Prostate gland (tissue), 2 donors: ENCODE results near the gene PDE6C. TPM values are rescaled to one million over a fixed set of nuclear protein-coding genes. Genes with fewer than 3 reads are reported as not detected.
"Not testable (repeated sequence)": the region's sequence is repeated elsewhere in the genome, so short reads cannot be mapped to it uniquely, and the experiment has no call there.

ENCODE experiments used
- DNase-seq: peaks from one replicate; pipeline ENCODE4 v3.0.0-alpha.2; 2019; ENCODE audit warnings: low spot score
- H3K27ac ChIP-seq, 2 donors: fragments of 200-600 bp; sonication (generic); 2 replicates each; pipeline ENCODE4 v1.5.1; 2017 to 2019
- H3K27me3 ChIP-seq: fragments of 200-600 bp; sonication (generic); replicated peaks from 2 replicates; pipeline ENCODE4 v1.5.1; 2019; ENCODE audit not compliant: insufficient read depth
- H3K36me3 ChIP-seq, 2 donors: fragments of 200-600 bp; sonication (generic); 1 replicate in 1 of 2; 2 replicates in 1 of 2; pipeline versions ENCODE4 v1.5.1 to v1.8.1; 2017 to 2019
- H3K4me1 ChIP-seq: fragments of 200-600 bp; sonication (generic); replicated peaks from 2 replicates; pipeline ENCODE4 v1.5.1; 2019
- H3K4me3 ChIP-seq, 2 donors: fragments of 200-600 bp; sonication (generic); 2 replicates each; pipeline ENCODE4 v1.5.1; 2017 to 2019
- H3K9me3 ChIP-seq: fragments of 200-600 bp; sonication (generic); 2 replicates; pipeline ENCODE4 v1.5.1; 2017
- POLR2A ChIP-seq: fragments of 450-650 bp; IDR thresholded peaks from one replicate; pipeline ENCODE4 v1.6.1; 2016; ENCODE audit warnings: antibody characterized with exemption, mild to moderate bottlenecking
- POLR2AphosphoS5 ChIP-seq: sonication (generic); formaldehyde crosslinking; IDR thresholded peaks from one replicate; pipeline ENCODE4 v1.6.1; 2017; ENCODE audit warnings: antibody characterized with exemption
- WGBS: methylation state at CpG from one replicate; pipeline ENCODE4 v1.1.5; 2018; 5-methylcytosine and 5-hydroxymethylcytosine counted together
- intact Hi-C: fragments of 100-400 bp; cut with DNase I; formaldehyde crosslinking; loops from one replicate; pipeline ENCODE4 v1.14.2; 2022
- total RNA-seq, 2 donors: library from RNA; depleted of rRNA; stranded (reverse); fragments of >200 nt; gene quantifications; one replicate each; pipeline ENCODE4 v1.1.0, GENCODE V29; 2016
- TF ChIP-seq, protein P1 (sequence below), 4 experiments: fragments of 200-600 bp in 2 of 4; fragments of 450-650 bp in 2 of 4; sonication (generic) in 2 of 4; IDR thresholded peaks; 1 replicate in 3 of 4; 2 replicates in 1 of 4; pipeline ENCODE4 v1.5.1; 2016 to 2019; ENCODE audit warnings: antibody characterized with exemption in 4 of 4, mild to moderate bottlenecking in 2 of 4, moderate library complexity in 2 of 4

PDE6C gene
- total RNA-seq, 2 donors from 2014 or later: not detected

DNA sequence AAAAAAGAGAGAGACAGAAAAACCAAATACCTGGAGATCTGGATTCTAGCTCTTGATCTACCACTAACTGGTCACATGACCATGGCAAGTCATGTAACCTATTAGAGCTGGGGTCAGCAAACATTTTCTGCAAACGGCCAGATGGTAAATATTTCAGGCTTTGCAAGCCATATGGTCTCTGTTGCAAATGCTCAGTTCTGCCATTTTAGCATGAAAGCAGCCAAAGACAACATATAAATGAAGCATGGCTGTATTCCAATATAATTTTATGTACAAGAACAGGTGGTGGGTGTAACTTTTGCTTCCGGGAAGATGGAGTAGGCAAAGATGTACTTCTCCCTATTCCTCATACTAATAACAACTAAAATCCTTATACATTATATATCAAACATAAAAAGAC is 83.4 kb downstream of the PDE6C start:
- TF ChIP-seq, protein P1, sequence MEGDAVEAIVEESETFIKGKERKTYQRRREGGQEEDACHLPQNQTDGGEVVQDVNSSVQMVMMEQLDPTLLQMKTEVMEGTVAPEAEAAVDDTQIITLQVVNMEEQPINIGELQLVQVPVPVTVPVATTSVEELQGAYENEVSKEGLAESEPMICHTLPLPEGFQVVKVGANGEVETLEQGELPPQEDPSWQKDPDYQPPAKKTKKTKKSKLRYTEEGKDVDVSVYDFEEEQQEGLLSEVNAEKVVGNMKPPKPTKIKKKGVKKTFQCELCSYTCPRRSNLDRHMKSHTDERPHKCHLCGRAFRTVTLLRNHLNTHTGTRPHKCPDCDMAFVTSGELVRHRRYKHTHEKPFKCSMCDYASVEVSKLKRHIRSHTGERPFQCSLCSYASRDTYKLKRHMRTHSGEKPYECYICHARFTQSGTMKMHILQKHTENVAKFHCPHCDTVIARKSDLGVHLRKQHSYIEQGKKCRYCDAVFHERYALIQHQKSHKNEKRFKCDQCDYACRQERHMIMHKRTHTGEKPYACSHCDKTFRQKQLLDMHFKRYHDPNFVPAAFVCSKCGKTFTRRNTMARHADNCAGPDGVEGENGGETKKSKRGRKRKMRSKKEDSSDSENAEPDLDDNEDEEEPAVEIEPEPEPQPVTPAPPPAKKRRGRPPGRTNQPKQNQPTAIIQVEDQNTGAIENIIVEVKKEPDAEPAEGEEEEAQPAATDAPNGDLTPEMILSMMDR (IDR thresholded peaks at IDR 0.05): no peak
- TF ChIP-seq POLR2A (no peak), POLR2AphosphoS5 (no peak)
- Histone ChIP-seq H3K9me3 (no peaks in the 10 kb centered on the region), H3K27ac (no peak overlapping the region), H3K4me3 (no peak overlapping the region), H3K36me3 (peaks cover 0 to 8% of the 10 kb centered on the region in 2 donors), H3K4me1 (no peaks in the 10 kb centered on the region), H3K27me3 (no peaks in the 10 kb centered on the region)
- WGBS: 44% methylated on average over 2 of the region's 2 CpGs
- intact Hi-C loops: no loop called here
- no peak for DNase-seq

DNA sequence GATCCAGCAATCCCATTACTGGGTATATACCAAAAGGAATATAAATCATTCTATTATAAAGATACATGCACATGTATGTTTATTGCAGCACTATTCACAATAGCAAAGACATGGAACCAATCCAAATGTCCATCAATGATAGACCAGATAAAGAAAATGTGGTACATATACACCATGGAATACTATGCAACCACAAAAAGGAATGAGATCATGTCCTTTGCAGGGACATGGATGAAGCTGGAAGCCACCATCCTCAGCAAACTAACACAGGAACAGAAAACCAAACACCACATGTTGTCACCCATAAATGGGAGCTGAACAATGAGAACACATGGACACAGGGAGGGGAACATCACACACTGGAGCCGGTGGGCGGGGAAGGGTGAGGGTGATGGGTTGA is 84.2 kb downstream of the PDE6C start:
- H3K9me3 ChIP-seq, H3K36me3 ChIP-seq, H3K27me3 ChIP-seq, H3K4me3 ChIP-seq, DNase-seq, H3K27ac ChIP-seq, intact Hi-C loops, H3K4me1 ChIP-seq: not testable (repeated sequence)
- 98% methylated on average over 2 of the region's 2 CpGs for WGBS

DNA sequence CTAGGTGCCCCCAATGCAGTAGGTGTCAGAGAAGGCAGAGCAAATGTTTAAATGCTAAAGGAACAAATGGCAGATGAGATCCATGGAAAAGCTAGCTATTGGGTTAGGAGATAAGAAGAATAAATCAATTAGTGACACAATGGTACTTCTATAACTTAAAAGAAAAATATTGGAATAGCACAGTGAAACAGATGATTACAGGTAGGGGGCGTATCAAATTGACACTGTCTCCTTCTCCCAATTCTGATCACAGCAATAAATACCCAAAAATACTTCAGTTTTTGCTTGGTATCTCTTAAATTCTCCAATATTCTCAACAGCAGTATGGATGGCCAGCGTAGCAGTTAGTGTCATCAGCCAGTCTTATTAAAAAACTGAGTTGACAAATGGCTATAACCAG is 84.9 kb downstream of the PDE6C start:
- peaks cover 0 to 8% of the 10 kb centered on the region in 2 donors for H3K36me3 ChIP-seq
- WGBS: 90% methylated on average over 2 of the region's 2 CpGs
- no peak for DNase-seq
- H3K4me1 ChIP-seq: no peaks in the 10 kb centered on the region
- H3K4me3 ChIP-seq: no peak overlapping the region
- TF ChIP-seq, protein P1 (IDR thresholded peaks at IDR 0.05): peak in 1 of 4 experiments; percentile 7
- TF ChIP-seq POLR2A: no peak
- H3K27ac ChIP-seq: no peak overlapping the region
- intact Hi-C loops: no loop called here
- no peaks in the 10 kb centered on the region for H3K9me3 ChIP-seq
- H3K27me3 ChIP-seq: no peaks in the 10 kb centered on the region

DNA sequence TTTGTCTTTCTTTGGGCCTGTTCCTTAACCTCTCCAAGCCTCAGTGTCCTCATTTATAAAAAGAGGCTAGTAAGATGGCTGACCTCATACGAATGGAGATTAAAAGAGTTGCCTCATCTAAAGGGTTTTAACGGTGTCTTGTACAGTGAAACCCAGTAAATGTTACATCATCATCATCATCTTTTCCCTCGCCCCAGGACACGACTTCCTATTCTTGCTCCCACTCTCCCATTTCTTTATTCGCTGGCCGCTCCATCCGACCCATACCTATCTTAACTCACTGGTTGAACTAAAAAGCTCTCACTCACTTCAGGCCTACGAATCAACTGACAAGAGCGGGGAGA is 89.5 kb downstream of the PDE6C start:
- Histone ChIP-seq H3K4me3 (peak overlapping the region; percentile 61 to 70), H3K9me3 (no peaks in the 10 kb centered on the region), H3K4me1 (no peaks in the 10 kb centered on the region), H3K36me3 (no peaks in the 10 kb centered on the region), H3K27me3 (no peaks in the 10 kb centered on the region), H3K27ac (peak overlapping the region; percentile 79 to 85)
- intact Hi-C loops: loop anchor here (2.0 kb wide), 1 partner anchor 157 kb away; no protein-coding TSS in a partner anchor
- TF ChIP-seq POLR2AphosphoS5: no peak
- DNase-seq: peak; percentile 8
- WGBS: under 1% methylated on average over 9 of the region's 9 CpGs

DNA sequence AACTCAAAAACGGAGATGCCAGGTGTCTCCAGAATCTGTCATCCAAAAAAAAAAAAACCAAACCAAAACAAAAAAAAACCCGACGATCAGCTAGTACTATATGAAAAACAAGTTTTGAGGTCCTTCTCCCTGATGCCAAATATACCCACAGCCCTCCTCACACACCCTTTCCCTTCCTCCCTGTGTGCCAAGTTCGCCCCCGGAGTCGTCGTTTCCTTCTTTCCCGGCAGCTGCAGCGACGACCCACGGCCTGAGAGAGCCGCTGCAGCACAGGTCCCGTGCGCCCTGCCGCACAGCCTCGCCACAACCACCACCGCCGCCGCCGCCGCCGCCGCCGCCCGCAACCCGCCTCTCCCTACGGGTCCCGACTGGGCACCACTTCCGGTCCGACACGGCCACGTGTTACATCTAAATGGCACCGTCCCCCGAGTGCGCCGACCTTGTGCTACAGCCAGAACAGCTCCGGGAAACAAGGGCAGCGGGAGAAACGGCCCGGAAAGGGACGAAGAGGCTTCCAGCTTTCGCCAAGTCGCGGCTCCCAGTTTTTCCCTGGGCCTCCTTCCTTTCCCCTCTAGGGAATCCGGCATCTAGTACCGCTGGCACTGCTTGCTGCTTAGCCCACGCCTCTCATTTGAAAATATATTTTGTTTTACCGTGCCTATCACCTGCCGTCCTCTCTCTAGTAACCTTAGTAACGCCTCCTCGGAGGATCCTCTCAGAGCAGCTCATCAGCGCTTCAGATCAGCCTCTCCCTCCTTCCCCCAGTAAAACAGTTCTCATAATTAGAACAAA is 90.1 kb downstream of the PDE6C start, which contains the start of gene FRA10AC1:
FRA10AC1 (minus strand) TSS at position 383 of the 792 bp plus-strand sequence. CDS start 2,486 bp downstream, outside the sequence.
- no peaks in the 10 kb centered on the region for H3K27me3 ChIP-seq
- peak; percentile 42 for TF ChIP-seq POLR2A
- peak; percentile 95 for TF ChIP-seq POLR2AphosphoS5
- TF ChIP-seq, protein P1 (IDR thresholded peaks at IDR 0.05): peak in 3 of 4 experiments; percentile 63
- H3K4me1 ChIP-seq: no peaks in the 10 kb centered on the region
- H3K36me3 ChIP-seq: no peaks in the 10 kb centered on the region
- H3K9me3 ChIP-seq: no peaks in the 10 kb centered on the region
- peak within 1 kb of the TSS; percentile 79 to 85 for H3K27ac ChIP-seq
- peak within 1 kb of the TSS; percentile 61 to 70 for H3K4me3 ChIP-seq
- peak; percentile 87 for DNase-seq
- under 1% methylated on average over 36 of the region's 52 CpGs for WGBS
- intact Hi-C loops: no loop called here

DNA sequence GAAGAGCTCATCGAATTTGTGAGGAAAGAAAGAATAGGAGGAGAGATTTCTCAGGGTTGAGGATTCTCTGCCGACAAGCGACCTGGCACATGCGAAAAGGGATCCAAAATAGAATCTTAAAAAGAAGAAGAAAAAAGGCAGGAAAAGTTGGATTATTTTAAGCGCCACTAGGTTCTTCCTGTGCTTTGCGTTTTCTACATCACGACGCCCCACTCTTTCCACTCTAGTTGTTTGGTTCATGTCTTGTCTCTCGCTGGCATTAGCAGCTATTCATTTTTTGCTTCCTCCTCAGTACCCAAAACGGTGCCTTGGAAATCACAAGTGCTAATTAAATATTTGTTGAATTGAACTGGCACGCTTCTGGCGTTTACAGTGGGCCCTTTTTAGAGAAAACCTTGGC is 90.7 kb downstream of the PDE6C start:
- no peaks in the 10 kb centered on the region for H3K9me3 ChIP-seq
- WGBS: under 1% methylated on average over 12 of the region's 12 CpGs
- no peaks in the 10 kb centered on the region for H3K4me1 ChIP-seq
- peak overlapping the region; percentile 61 to 70 for H3K4me3 ChIP-seq
- no peaks in the 10 kb centered on the region for H3K36me3 ChIP-seq
- no peaks in the 10 kb centered on the region for H3K27me3 ChIP-seq
- DNase-seq: peak; percentile 15
- intact Hi-C loops: no loop called here
- TF ChIP-seq POLR2A: no peak
- TF ChIP-seq, protein P1 (IDR thresholded peaks at IDR 0.05): no peak
- TF ChIP-seq POLR2AphosphoS5: no peak
- peak overlapping the region; percentile 79 to 85 for H3K27ac ChIP-seq
